ENCODE measurements around the gene MT1HL1. TPM values are rescaled to one million over a fixed set of nuclear protein-coding genes. Genes with fewer than 3 reads are reported as not detected.

The MT1HL1 gene
- polyA plus RNA-seq, 1 of the 3 experiments (the other 2 are of a cell fraction) = not detected

DNA sequence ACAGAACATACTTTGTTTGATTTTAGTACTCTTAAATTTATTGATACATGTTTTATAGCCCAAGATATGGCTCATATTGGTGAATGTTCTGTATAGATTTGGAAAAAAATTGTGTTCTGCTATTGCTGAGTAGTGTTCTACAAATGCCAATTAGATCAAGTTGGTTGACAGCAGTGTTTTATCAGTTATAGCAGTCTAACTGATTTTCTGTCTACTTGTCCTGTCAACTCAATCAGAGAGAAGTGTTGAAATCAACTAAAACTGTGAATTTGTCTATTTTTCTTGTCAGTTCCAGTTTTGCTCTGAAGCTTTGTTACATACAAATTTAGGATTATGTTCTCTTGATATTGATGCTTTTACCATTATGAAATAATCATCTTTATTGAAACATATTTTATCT, 14.7 kb upstream of the MT1HL1 start:
- Histone ChIP-seq H3K9ac (no peak overlapping the region), H3K9me3 (no peaks in the 10 kb centered on the region), H3F3A (replicated peaks; ENCODE audit: insufficient read depth) (no peaks in the 10 kb centered on the region), H3K4me2 (no peak overlapping the region), H3K79me2 (ENCODE audit: insufficient read depth) (no peaks in the 10 kb centered on the region), H3K4me1 (ENCODE audit: control insufficient read depth in 1 of 2, insufficient read depth in 2 of 2, low read depth in 1 of 2, low read length in 1 of 2) (no peaks in the 10 kb centered on the region), H4K20me1 (ENCODE audit: insufficient read depth) (no peaks in the 10 kb centered on the region), H3K27me3 (ENCODE audit: insufficient read depth) (no peaks in the 10 kb centered on the region), H2AFZ (ENCODE audit: low read depth) (no peak overlapping the region), H3K9me2 (no peaks in the 10 kb centered on the region), H3K36me3 (replicated peaks in 1 of 2; ENCODE audit: control insufficient read depth in 1 of 2, insufficient read depth in 2 of 2, low read length in 1 of 2) (no peaks in the 10 kb centered on the region), H3K4me3 (ENCODE audit: low read depth in 2 of 2, low read length in 1 of 2) (no peak overlapping the region), H3K27ac (ENCODE audit: low read depth in 2 of 2, low read length in 1 of 2) (no peak overlapping the region)
- ChIA-PET POLR2A (no interaction called here), CTCF (no interaction called here)
- TF ChIP-seq TAF1 (IDR thresholded peaks at IDR 0.05; ENCODE audit: borderline replicate concordance, low read depth, low read length) = no peak
- no peak for DNase-seq

DNA sequence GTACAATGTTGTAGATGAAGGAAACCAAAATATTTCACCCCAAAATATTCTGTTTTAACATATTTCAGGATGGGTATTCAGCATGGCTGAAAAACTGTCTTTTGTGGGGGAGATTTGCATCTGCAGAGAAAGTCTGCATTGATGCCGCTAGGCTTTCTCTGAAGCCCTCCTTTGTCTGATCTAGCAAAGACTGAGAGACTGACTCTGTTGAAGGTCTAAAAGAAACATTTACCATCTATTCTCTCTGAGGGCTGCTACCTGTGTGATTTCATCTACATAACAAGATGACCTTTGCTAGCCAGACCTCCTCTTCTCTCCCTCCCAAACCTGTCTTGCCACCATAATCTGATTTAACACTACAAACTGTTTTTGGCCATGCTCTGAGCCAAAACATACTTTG, 12.4 kb upstream of the MT1HL1 start:
- 64% methylated on average over 1 of the region's 1 CpG for WGBS (ENCODE audit: low lambda C conversion rate)
- H3K4me2 ChIP-seq = no peak overlapping the region
- CTCF ChIA-PET = interaction anchor here (1.4 kb wide), 1 partner anchor 11 kb away, joined by 3 read pairs; no protein-coding TSS in a partner anchor
- no peak for DNase-seq
- no peaks in the 10 kb centered on the region for H3K9me3 ChIP-seq
- H3K27ac ChIP-seq (ENCODE audit: low read depth in 2 of 2, low read length in 1 of 2) = no peak overlapping the region
- no peaks in the 10 kb centered on the region for H3K9me2 ChIP-seq
- no peaks in the 10 kb centered on the region for H4K20me1 ChIP-seq (ENCODE audit: insufficient read depth)
- no peaks in the 10 kb centered on the region for H3K79me2 ChIP-seq (ENCODE audit: insufficient read depth)
- no peaks in the 10 kb centered on the region for H3F3A ChIP-seq (replicated peaks; ENCODE audit: insufficient read depth)
- no peak for TF ChIP-seq IRF3 (IDR thresholded peaks at IDR 0.05; ENCODE audit: low read depth, low read length)
- H3K4me1 ChIP-seq (ENCODE audit: control insufficient read depth in 1 of 2, insufficient read depth in 2 of 2, low read depth in 1 of 2, low read length in 1 of 2) = no peaks in the 10 kb centered on the region; a peak in 1 of 4 replicates
- H3K27me3 ChIP-seq (ENCODE audit: insufficient read depth) = no peaks in the 10 kb centered on the region
- no peak overlapping the region for H3K9ac ChIP-seq
- POLR2A ChIA-PET = no interaction called here
- H3K36me3 ChIP-seq (replicated peaks in 1 of 2; ENCODE audit: control insufficient read depth in 1 of 2, insufficient read depth in 2 of 2, low read length in 1 of 2) = no peaks in the 10 kb centered on the region
- H2AFZ ChIP-seq (ENCODE audit: low read depth) = no peak overlapping the region
- no peak overlapping the region for H3K4me3 ChIP-seq (ENCODE audit: low read depth in 2 of 2, low read length in 1 of 2)

DNA sequence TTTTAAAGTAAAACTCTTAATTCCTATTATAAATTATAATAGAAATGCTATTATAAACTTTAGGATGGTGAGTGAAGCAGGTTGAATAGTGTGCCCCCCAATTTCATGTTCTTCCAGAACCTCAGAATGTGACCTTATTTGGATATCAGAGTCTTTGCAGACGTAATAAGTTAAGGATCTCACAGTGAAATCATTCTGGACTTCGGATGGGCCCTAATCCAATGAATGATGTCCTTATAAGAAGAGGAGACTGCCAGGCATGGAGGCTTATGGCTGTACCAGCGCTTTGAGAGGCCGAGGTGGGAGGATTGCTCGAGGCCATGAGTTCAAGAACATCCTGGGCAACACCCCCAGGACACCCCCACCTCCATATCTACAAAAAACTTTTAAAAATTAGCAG, 9.4 kb upstream of the MT1HL1 start:
- CTCF ChIA-PET = no interaction called here
- POLR2A ChIA-PET = no interaction called here
- H3K9ac ChIP-seq = no peak overlapping the region
- H3K4me2 ChIP-seq = no peak overlapping the region
- TF ChIP-seq MEF2A (IDR thresholded peaks at IDR 0.05; ENCODE audit: borderline replicate concordance, low read depth) = no peak
- no peak for TF ChIP-seq MAX (IDR thresholded peaks at IDR 0.05; ENCODE audit: low read depth)
- no peak for TF ChIP-seq TCF12 (IDR thresholded peaks at IDR 0.05)
- no peak for TF ChIP-seq GABPA (IDR thresholded peaks at IDR 0.05; ENCODE audit: low read depth)
- TF ChIP-seq, protein P1, sequence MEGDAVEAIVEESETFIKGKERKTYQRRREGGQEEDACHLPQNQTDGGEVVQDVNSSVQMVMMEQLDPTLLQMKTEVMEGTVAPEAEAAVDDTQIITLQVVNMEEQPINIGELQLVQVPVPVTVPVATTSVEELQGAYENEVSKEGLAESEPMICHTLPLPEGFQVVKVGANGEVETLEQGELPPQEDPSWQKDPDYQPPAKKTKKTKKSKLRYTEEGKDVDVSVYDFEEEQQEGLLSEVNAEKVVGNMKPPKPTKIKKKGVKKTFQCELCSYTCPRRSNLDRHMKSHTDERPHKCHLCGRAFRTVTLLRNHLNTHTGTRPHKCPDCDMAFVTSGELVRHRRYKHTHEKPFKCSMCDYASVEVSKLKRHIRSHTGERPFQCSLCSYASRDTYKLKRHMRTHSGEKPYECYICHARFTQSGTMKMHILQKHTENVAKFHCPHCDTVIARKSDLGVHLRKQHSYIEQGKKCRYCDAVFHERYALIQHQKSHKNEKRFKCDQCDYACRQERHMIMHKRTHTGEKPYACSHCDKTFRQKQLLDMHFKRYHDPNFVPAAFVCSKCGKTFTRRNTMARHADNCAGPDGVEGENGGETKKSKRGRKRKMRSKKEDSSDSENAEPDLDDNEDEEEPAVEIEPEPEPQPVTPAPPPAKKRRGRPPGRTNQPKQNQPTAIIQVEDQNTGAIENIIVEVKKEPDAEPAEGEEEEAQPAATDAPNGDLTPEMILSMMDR (IDR thresholded peaks at IDR 0.05) = no peak
- no peak for TF ChIP-seq FOXM1 (IDR thresholded peaks at IDR 0.05; ENCODE audit: low read depth)
- TF ChIP-seq USF2 (IDR thresholded peaks at IDR 0.05; ENCODE audit: borderline replicate concordance, low read depth, low read length) = no peak
- TF ChIP-seq FOXJ3 (CRISPR knock-in tag; IDR thresholded peaks at IDR 0.05) = no peak
- no peak for TF ChIP-seq SIN3A (IDR thresholded peaks at IDR 0.05; ENCODE audit: borderline replicate concordance, low read depth, low read length)
- TF ChIP-seq, protein P2, sequence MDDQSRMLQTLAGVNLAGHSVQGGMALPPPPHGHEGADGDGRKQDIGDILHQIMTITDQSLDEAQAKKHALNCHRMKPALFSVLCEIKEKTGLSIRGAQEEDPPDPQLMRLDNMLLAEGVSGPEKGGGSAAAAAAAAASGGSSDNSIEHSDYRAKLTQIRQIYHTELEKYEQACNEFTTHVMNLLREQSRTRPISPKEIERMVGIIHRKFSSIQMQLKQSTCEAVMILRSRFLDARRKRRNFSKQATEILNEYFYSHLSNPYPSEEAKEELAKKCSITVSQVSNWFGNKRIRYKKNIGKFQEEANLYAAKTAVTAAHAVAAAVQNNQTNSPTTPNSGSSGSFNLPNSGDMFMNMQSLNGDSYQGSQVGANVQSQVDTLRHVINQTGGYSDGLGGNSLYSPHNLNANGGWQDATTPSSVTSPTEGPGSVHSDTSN (IDR thresholded peaks at IDR 0.05) = no peak
- no peaks in the 10 kb centered on the region for H3K27me3 ChIP-seq (ENCODE audit: insufficient read depth)
- H3K4me3 ChIP-seq (ENCODE audit: low read depth in 2 of 2, low read length in 1 of 2) = no peak overlapping the region
- no peaks in the 10 kb centered on the region for H3F3A ChIP-seq (replicated peaks; ENCODE audit: insufficient read depth)
- H3K4me1 ChIP-seq (ENCODE audit: control insufficient read depth in 1 of 2, insufficient read depth in 2 of 2, low read depth in 1 of 2, low read length in 1 of 2) = no peaks in the 10 kb centered on the region; a peak in 1 of 4 replicates
- H3K9me2 ChIP-seq = no peaks in the 10 kb centered on the region
- H2AFZ ChIP-seq (ENCODE audit: low read depth) = no peak overlapping the region
- no peaks in the 10 kb centered on the region for H3K79me2 ChIP-seq (ENCODE audit: insufficient read depth)
- no peak overlapping the region for H3K27ac ChIP-seq (ENCODE audit: low read depth in 2 of 2, low read length in 1 of 2)
- 27% methylated on average over 5 of the region's 5 CpGs for WGBS (ENCODE audit: low lambda C conversion rate)
- H3K36me3 ChIP-seq (replicated peaks in 1 of 2; ENCODE audit: control insufficient read depth in 1 of 2, insufficient read depth in 2 of 2, low read length in 1 of 2) = no peaks in the 10 kb centered on the region
- H4K20me1 ChIP-seq (ENCODE audit: insufficient read depth) = no peaks in the 10 kb centered on the region
- no peak for DNase-seq
- no peaks in the 10 kb centered on the region for H3K9me3 ChIP-seq
